HepG2 (cell line): ENCODE data around the gene CLDN22.

Experiments used
- DPF2 ChIP-seq: sonication (generic); formaldehyde crosslinking; IDR thresholded peaks from 2 replicates; pipeline ENCODE4 v1.4.0; 2020; ENCODE audit warnings: mild to moderate bottlenecking, low read depth, missing genetic modification reagents, borderline replicate concordance
- GLI4 ChIP-seq: sonication (generic); formaldehyde crosslinking; IDR thresholded peaks from 2 replicates; pipeline ENCODE4 v1.5.1; 2020; ENCODE audit warnings: missing genetic modification reagents, mild to moderate bottlenecking, moderate library complexity, borderline replicate concordance
- POLR2A ChIP-seq, 2 experiments: IDR thresholded peaks; 2 replicates each; pipeline ENCODE4 v1.6.1; 2011; ENCODE audit warnings: low read depth in 2 of 2, low read length in 2 of 2, mild to moderate bottlenecking in 1 of 2, moderate library complexity in 1 of 2; ENCODE audit not compliant: insufficient read depth in 1 of 2
- SAP130 ChIP-seq: IDR thresholded peaks from 2 replicates; pipeline ENCODE4 v1.6.1; 2016; ENCODE audit warnings: low read depth
- SKI ChIP-seq: fragments of 450-650 bp; IDR thresholded peaks from one replicate; pipeline ENCODE4 v1.6.1; 2018; ENCODE audit warnings: mild to moderate bottlenecking; ENCODE audit not compliant: partially characterized antibody
- ZKSCAN5 ChIP-seq: sonication (generic); formaldehyde crosslinking; IDR thresholded peaks from 2 replicates; pipeline ENCODE4 v1.5.1; 2020; ENCODE audit warnings: mild to moderate bottlenecking, missing genetic modification reagents
- TF ChIP-seq, protein P1 (sequence below): sonication (generic); formaldehyde crosslinking; IDR thresholded peaks from 2 replicates; pipeline ENCODE4 v1.4.0; 2020; ENCODE audit warnings: missing genetic modification reagents

DNA sequence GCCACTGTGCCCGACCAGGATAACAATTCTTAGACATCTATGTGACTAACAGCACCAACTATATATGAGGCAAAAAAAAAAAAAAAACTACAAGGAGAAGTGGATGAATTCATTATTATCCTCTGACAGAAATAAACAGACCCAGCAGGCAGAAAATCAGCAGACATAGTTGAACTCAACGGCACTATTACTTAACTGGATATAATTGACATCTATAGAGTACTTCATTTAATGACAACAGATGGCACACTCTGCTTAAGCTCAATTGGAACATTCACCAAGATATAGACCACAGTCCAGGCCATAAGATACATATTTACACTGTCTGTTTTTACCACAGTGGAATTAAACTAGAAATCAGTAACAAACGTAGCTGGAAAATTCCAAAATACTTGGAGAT, 13.3 kb downstream of the CLDN22 start:
- no peak for TF ChIP-seq SAP130 (CRISPR knock-in tag)
- no peak for TF ChIP-seq ZKSCAN5 (CRISPR knock-in tag)
- no peak for TF ChIP-seq SKI
- TF ChIP-seq DPF2 (CRISPR knock-in tag) = no peak
- TF ChIP-seq POLR2A (IDR thresholded peaks at IDR 0.05; ENCODE audit: insufficient read depth in 1 of 2, low read depth in 2 of 2, low read length in 2 of 2) = no peak
- TF ChIP-seq, protein P1, sequence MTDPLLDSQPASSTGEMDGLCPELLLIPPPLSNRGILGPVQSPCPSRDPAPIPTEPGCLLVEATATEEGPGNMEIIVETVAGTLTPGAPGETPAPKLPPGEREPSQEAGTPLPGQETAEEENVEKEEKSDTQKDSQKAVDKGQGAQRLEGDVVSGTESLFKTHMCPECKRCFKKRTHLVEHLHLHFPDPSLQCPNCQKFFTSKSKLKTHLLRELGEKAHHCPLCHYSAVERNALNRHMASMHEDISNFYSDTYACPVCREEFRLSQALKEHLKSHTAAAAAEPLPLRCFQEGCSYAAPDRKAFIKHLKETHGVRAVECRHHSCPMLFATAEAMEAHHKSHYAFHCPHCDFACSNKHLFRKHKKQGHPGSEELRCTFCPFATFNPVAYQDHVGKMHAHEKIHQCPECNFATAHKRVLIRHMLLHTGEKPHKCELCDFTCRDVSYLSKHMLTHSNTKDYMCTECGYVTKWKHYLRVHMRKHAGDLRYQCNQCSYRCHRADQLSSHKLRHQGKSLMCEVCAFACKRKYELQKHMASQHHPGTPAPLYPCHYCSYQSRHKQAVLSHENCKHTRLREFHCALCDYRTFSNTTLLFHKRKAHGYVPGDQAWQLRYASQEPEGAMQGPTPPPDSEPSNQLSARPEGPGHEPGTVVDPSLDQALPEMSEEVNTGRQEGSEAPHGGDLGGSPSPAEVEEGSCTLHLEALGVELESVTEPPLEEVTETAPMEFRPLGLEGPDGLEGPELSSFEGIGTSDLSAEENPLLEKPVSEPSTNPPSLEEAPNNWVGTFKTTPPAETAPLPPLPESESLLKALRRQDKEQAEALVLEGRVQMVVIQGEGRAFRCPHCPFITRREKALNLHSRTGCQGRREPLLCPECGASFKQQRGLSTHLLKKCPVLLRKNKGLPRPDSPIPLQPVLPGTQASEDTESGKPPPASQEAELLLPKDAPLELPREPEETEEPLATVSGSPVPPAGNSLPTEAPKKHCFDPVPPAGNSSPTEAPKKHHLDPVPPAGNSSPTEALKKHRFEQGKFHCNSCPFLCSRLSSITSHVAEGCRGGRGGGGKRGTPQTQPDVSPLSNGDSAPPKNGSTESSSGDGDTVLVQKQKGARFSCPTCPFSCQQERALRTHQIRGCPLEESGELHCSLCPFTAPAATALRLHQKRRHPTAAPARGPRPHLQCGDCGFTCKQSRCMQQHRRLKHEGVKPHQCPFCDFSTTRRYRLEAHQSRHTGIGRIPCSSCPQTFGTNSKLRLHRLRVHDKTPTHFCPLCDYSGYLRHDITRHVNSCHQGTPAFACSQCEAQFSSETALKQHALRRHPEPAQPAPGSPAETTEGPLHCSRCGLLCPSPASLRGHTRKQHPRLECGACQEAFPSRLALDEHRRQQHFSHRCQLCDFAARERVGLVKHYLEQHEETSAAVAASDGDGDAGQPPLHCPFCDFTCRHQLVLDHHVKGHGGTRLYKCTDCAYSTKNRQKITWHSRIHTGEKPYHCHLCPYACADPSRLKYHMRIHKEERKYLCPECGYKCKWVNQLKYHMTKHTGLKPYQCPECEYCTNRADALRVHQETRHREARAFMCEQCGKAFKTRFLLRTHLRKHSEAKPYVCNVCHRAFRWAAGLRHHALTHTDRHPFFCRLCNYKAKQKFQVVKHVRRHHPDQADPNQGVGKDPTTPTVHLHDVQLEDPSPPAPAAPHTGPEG (CRISPR knock-in tag) = no peak
- TF ChIP-seq GLI4 (CRISPR knock-in tag) = no peak
